GM21528 (cell line): ENCODE data around the gene YY1.
A peak's percentile ranks its signal among the peaks of the same experiment; 100 is the strongest.

Experiments used
- ATAC-seq: cut with Tn5 transposase; IDR thresholded peaks from one replicate; pipeline ENCODE4 v1.9.1; 2021; ENCODE audit warnings: mild to moderate bottlenecking, moderate library complexity; ENCODE audit not compliant: unreplicated experiment, low FRiP score

The YY1 gene

GRCh38 chr14:100240668-100241032, 1.7 kb downstream of the YY1 start:
- no peak for ATAC-seq

GRCh38 chr14:100241279-100241678, 2.3 kb downstream of the YY1 start:
- no peak for ATAC-seq

- no peak for ATAC-seq
Measured at GRCh38 chr14:100243020-100243419, 4.1 kb downstream of the YY1 start.

DNA sequence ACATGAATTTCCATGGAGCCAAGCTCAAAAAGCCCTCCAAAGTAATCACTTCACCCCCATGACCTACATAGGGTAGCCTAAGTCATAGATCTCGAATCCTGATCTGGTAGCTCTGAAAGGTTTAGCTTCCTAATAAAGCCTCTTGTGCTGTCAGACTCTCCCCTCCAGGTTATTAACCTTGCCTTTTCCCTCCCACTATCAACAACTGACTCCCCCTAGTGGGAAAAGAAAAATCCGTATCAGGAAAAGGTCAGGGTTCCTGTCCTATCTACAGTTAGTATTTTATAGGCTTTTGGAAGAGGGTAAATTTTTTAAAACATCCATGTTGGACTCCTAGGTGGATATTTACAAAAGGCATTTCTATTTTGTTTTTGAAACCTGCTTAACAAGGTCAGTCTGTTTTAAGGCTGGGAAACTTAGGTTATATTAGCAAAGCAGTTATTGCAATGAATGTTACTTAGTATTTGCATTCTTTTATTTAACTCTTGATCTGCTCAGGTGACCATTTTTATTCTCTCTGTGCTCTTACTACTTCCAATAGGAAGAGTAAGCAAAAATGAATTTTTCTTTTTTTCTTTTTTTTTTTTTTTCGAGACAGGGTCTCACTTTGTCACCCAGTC, 8.0 kb downstream of the YY1 start:
- no peak for ATAC-seq

DNA sequence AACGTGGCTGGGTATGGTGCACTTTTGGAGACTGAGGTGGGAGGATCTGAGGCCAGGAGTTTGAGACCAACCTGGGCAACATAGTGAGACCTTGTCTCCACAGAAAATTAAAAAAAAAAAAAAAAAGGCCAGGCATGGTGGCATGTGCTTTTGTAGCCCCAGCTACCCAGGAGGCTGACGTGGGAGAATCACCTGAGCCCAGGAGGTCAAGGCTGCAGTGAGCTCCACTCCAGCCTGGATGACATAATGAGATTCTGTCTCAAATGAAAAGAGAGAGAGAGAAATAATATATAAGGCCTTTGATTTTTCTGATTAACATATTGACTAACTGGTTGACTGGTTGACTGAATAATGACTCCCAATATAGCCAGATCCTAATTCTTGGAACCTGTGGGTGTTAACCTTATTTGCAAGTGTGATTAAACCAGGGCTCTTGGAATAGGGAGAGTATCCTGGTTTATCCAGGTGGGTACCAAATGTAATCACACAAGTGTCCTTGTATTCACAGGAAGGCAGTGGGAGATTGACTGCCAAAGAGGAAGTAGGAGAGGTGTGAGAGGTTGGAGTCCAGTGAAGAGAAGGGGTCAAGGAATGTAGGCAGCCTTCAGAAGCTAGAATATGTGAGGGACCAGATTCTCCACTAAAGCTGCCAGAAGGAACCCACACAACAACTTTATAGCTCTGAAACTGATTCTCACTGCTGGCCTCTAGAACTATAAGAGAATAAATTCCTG, 12.0 kb downstream of the YY1 start:
- ATAC-seq = no peak

GRCh38 chr14:100252684-100253083, 13.7 kb downstream of the YY1 start:
- no peak for ATAC-seq

GRCh38 chr14:100256339-100256895, 17.5 kb downstream of the YY1 start:
- peak; percentile 69 for ATAC-seq

DNA sequence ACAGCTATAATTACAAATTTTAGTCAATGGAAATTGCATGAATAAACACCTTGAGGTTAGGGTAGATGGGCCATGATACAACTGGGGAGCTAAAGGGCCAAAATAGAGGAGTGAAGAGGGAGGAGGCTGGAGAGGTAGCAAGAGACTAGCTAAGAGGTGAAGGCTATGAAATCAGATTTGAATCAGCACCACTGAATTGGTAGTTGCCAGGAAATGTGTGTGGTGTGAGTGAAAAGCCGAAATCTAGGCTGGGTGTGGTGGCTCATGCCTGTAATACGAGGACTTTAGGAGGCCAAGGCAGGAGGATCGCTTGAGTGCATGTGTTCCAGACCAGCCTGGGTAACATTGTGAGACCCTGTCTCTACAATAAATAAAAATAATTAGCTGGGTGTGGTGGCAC, 22.7 kb downstream of the YY1 start:
- ATAC-seq = no peak

DNA sequence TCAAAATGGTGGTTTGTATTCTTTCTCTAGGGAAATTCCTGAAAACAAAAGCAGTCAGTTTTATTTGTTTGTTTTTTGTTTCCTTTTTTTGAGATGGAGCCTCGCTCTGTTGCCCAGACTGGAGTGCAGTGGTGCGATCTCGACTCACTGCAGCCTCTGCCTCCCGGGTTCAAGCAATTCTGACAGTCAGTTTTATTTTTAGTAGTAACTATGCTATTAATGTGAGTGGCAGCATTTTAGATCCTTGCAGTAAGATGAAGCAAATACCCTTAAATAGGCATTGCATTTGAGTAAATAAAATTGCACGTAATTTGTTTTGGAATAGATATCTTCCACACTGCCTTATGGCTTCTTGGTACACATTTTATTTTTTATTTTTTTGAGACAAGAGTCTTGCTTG, 23.6 kb downstream of the YY1 start:
- no peak for ATAC-seq

DNA sequence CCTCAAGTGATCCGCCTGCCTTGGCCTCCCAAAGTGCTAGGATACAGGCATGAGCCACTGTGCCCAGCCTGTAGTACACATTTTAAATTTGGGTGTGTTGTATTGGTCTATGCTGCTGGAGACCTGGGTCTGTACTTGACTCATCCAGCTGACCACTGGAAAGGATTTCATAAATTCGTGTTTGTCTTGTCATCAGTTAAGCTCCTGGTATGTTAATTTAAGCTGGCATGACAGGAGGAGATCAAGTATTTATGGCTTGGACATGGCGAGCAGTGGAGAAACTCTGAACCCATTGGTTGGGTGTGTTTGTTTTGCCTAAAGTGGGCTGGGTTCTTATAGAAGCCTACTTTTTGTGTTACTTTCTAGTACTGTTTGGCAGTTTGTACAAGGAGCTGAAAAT, 24.2 kb downstream of the YY1 start:
- no peak for ATAC-seq

DNA sequence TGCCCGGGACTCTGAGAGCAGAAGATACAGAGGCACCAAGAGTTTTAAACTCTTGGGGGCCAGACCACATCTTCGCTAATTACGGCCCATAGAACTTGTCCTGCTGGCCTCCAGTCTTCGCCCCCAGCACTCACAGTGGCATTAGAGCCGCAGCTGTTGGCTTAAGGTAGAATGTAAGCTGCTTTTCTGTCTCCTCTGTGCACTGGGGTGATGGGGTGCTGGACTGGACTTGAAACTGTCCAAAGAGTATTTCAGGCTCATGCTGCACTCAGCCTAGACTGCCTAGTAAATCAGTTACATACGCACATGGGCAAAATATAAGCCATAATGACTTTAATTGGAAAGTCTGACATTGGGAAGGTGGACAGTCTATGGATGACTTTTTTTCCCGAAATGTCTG, 29.0 kb downstream of the YY1 start:
- ATAC-seq = no peak

- ATAC-seq = no peak
Measured at GRCh38 chr14:100268591-100269207, 29.8 kb downstream of the YY1 start.

GRCh38 chr14:100271247-100271939, 32.4 kb downstream of the YY1 start:
- ATAC-seq = no peak

GRCh38 chr14:100274250-100274649, 35.3 kb downstream of the YY1 start:
- no peak for ATAC-seq

DNA sequence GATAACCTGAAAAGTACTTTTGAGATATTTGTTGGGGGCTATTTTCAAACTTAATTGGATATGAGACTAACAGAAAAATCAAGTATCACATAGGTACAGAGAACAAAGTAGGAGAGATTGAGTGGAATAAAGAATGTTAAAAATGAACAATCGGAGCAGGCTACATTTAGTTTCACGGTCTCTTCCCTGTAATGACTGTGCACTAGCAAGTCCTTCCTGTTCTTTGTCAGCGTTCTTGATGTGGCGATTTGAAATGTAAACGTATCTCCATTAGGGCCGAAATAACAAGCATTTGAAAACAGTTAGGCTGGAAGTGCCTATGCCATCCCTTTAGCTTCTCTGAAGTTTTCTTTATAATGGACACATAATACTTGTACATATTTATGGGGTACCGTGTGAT, 36.3 kb downstream of the YY1 start:
- ATAC-seq = no peak

DNA sequence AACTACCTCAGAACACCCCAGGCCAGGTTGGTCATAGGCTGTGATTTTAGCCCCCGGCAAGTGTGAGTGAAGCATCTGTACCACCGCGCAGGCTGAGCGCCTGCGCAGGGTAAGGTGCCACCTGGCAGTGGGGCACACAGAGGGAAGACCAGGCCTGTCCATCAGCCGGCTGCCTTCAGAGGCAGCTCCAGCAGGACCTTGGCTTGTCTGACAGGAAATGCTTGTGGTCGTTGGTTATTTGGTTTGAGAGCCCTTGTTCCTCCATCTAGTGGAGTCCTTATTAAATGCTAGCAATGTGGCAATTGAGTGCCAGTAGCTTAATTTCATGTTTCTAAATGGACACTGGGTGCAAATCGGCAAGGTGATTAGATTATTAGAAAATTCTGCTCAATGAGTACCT, 39.8 kb downstream of the YY1 start:
- ATAC-seq = no peak

DNA sequence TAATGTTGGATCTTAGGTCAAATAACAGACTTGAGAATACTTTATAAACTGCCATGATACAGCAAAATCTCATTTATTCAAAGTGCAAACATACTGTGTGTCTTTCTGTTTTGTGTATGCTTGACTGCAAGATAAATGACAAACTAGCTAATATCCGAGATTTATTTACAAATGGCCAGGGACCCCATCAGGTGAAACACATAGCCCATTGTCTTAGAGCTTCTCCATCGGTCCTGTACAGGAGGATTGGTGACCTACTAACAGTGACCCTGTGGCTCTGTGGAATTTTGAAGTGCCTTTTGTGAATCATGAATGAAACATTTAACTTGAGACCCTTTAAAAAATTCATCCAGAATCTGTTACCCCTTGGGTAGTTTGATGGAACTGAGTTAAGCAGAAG, 40.2 kb downstream of the YY1 start:
- no peak for ATAC-seq

GRCh38 chr14:100279563-100279962, 40.6 kb downstream of the YY1 start:
- no peak for ATAC-seq

GRCh38 chr14:100281286-100282082, 42.5 kb downstream of the YY1 start:
- ATAC-seq = no peak

DNA sequence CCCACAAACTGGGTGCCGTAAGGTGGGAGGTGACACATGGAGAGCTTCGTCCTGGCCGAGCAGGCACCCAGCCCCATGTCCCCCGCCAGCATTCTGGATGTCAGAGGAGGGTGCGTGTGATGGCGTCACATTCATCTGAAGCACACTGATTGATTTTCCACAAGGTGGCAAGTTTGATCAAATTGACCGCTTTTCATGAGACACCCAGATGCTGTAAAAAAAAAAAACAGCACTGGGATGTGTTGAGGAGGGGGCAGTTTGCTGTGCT, 43.1 kb downstream of the YY1 start:
- no peak for ATAC-seq
